GM21515 (cell line): ENCODE data around the gene EPB41.
"Not testable (repeated sequence)": the region's sequence is repeated elsewhere in the genome, so short reads cannot be mapped to it uniquely, and the experiment has no call there.

Source experiments
- ATAC-seq: cut with Tn5 transposase; IDR thresholded peaks from one replicate; pipeline ENCODE4 v1.9.1; 2021; ENCODE audit not compliant: unreplicated experiment

Gene EPB41

GRCh38 chr1:29124366-29125236 is 210.2 kb downstream of the EPB41 start:
- no peak for ATAC-seq

- no peak for ATAC-seq
These were observed 210.9 kb downstream of the EPB41 start for GRCh38 chr1:29125237-29125641.

GRCh38 chr1:29125788-29126187 is 211.4 kb downstream of the EPB41 start:
- no peak for ATAC-seq

- no peak for ATAC-seq
These were observed 211.8 kb downstream of the EPB41 start for GRCh38 chr1:29126198-29126597.

GRCh38 chr1:29128739-29129138 is 214.4 kb downstream of the EPB41 start:
- no peak for ATAC-seq

GRCh38 chr1:29129916-29130315 is 215.5 kb downstream of the EPB41 start:
- no peak for ATAC-seq

GRCh38 chr1:29131056-29131455 is 216.7 kb downstream of the EPB41 start:
- ATAC-seq = not testable (repeated sequence)

- no peak for ATAC-seq
These were observed 219.7 kb downstream of the EPB41 start for GRCh38 chr1:29133861-29134694.

- no peak for ATAC-seq
These were observed 220.3 kb downstream of the EPB41 start for GRCh38 chr1:29134695-29135028.

GRCh38 chr1:29136391-29136915 is 222.1 kb downstream of the EPB41 start:
- ATAC-seq = no peak

- ATAC-seq = no peak
These were observed 228.3 kb downstream of the EPB41 start for GRCh38 chr1:29142714-29143113.

- ATAC-seq = no peak
These were observed 229.8 kb downstream of the EPB41 start for GRCh38 chr1:29144178-29144577.

GRCh38 chr1:29145739-29146437 is 231.5 kb downstream of the EPB41 start:
- no peak for ATAC-seq

- ATAC-seq = no peak
These were observed 234.5 kb downstream of the EPB41 start for GRCh38 chr1:29148656-29149491.

- not testable (repeated sequence) for ATAC-seq
These were observed 236.0 kb downstream of the EPB41 start for GRCh38 chr1:29150346-29150745.

- ATAC-seq = no peak
These were observed 237.9 kb downstream of the EPB41 start for GRCh38 chr1:29152046-29152805.

- ATAC-seq = no peak
These were observed 242.3 kb downstream of the EPB41 start for GRCh38 chr1:29156543-29157268.

- no peak for ATAC-seq
These were observed 242.9 kb downstream of the EPB41 start for GRCh38 chr1:29157269-29157601.

- no peak for ATAC-seq
These were observed 245.4 kb downstream of the EPB41 start for GRCh38 chr1:29159773-29160172.
